Natural killer cell (primary cell): ENCODE measurements around the gene CREM. TPM values are rescaled to one million over a fixed set of nuclear protein-coding genes. Genes with fewer than 3 reads are reported as not detected.

Source experiments
- ATAC-seq, 3 donors: fragments of 150-1000 bp in 2 of 3; fragments of 200-7000 bp in 1 of 3; cut with Tn5 transposase; 1 replicate in 1 of 3; 2 replicates in 2 of 3; pipeline ENCODE4 v1.10.0; 2021; ENCODE audit warnings: mild to moderate bottlenecking in 2 of 3, moderate library complexity in 2 of 3
- DNase-seq, 2 donors: peaks; one replicate each; pipeline versions ENCODE4 v3.0.0 to v3.0.0-alpha.2; 2013 to 2021; ENCODE audit warnings: mixed read lengths in 1 of 2
- H3K27ac ChIP-seq: one replicate; pipeline ENCODE4 v1.5.1; 2013; ENCODE audit warnings: mild to moderate bottlenecking, low read length
- H3K27me3 ChIP-seq: one replicate; pipeline ENCODE4 v1.6.1; 2013; ENCODE audit warnings: low read length; ENCODE audit not compliant: control insufficient read depth, insufficient read depth
- H3K36me3 ChIP-seq: one replicate; pipeline ENCODE4 v1.6.1; 2013; ENCODE audit warnings: low read length; ENCODE audit not compliant: control insufficient read depth, insufficient read depth
- H3K4me1 ChIP-seq: one replicate; pipeline ENCODE4 v1.6.1; 2013; ENCODE audit warnings: low read length; ENCODE audit not compliant: control insufficient read depth, insufficient read depth
- H3K4me3 ChIP-seq: one replicate; pipeline ENCODE4 v1.5.1; 2013; ENCODE audit warnings: low read length
- H3K9me3 ChIP-seq: one replicate; pipeline ENCODE4 v1.6.1; 2013; ENCODE audit warnings: low read length; ENCODE audit not compliant: control insufficient read depth, insufficient read depth
- H3K27ac Mint-ChIP-seq, 2 donors: one replicate each; pipeline ENCODE4 v1.8.0; 2022; ENCODE audit warnings: mild to moderate bottlenecking in 2 of 2, mixed read lengths in 2 of 2, moderate library complexity in 1 of 2
- H3K27me3 Mint-ChIP-seq, 2 donors: one replicate each; pipeline ENCODE4 v1.8.0; 2022; ENCODE audit warnings: low read depth in 2 of 2, mixed read lengths in 2 of 2
- H3K36me3 Mint-ChIP-seq: one replicate; pipeline ENCODE4 v1.8.0; 2022; ENCODE audit warnings: mixed read lengths
- H3K4me1 Mint-ChIP-seq, 2 donors: one replicate each; pipeline ENCODE4 v1.8.0; 2022; ENCODE audit warnings: mixed read lengths in 2 of 2
- H3K4me3 Mint-ChIP-seq: one replicate; pipeline ENCODE4 v1.8.0; 2022; ENCODE audit warnings: mild to moderate bottlenecking, moderate library complexity, mixed read lengths
- H3K9me3 Mint-ChIP-seq, 2 donors: one replicate each; pipeline ENCODE4 v1.8.0; 2022; ENCODE audit warnings: mixed read lengths in 2 of 2
- CTCF ChIP-seq: fragments of 200-600 bp; IDR thresholded peaks from one replicate; pipeline ENCODE4 v1.8.0; 2022; ENCODE audit warnings: antibody characterized with exemption
- WGBS: methylation state at CpG from one replicate; pipeline ENCODE4 v1.1.7; 2013; ENCODE audit warnings: missing lambda C conversion rate; ENCODE audit not compliant: insufficient coverage; 5-methylcytosine and 5-hydroxymethylcytosine counted together
- intact Hi-C: fragments of 100-400 bp; cut with micrococcal nuclease; formaldehyde crosslinking; loops from one replicate; pipeline ENCODE4 v1.14.2; 2022
- total RNA-seq, 4 donors: library from RNA; stranded (reverse); fragments of 120-200 nt in 1 of 4; gene quantifications; one replicate each; pipeline versions ENCODE4 v1.2.3 to v1.2.4, GENCODE V29; 2013 to 2022

The CREM gene
- total RNA-seq, 3 donors from 2014 or later (not counting 1 experiment from before 2014, with no cell fraction given): 48.0 to 64.3 (median 54.6) TPM

- no peaks in the 10 kb centered on the region for H3K9me3 ChIP-seq
- H3K27ac ChIP-seq: no peak overlapping the region
- no peaks in the 10 kb centered on the region for H3K27me3 ChIP-seq
- DNase-seq (no peak), ATAC-seq (no peak)
- Mint-ChIP-seq H3K27ac (no peak overlapping the region), H3K4me1 (no peaks in the 10 kb centered on the region), H3K9me3 (no peaks in the 10 kb centered on the region), H3K27me3 (no peaks in the 10 kb centered on the region), H3K4me3 (no peak overlapping the region), H3K36me3 (no peaks in the 10 kb centered on the region)
- no peak for TF ChIP-seq CTCF
- 96% methylated on average over 3 of the region's 3 CpGs for WGBS
- no peaks in the 10 kb centered on the region for H3K4me1 ChIP-seq
- intact Hi-C loops: no loop called here
- H3K36me3 ChIP-seq: no peaks in the 10 kb centered on the region
- no peak overlapping the region for H3K4me3 ChIP-seq
Measured at GRCh38 chr10:35236739-35237138, 110.1 kb downstream of the CREM start.

- no peaks in the 10 kb centered on the region for H3K36me3 Mint-ChIP-seq
- H3K36me3 ChIP-seq: no peaks in the 10 kb centered on the region
- H3K27me3 ChIP-seq: no peaks in the 10 kb centered on the region
- no peaks in the 10 kb centered on the region for H3K9me3 ChIP-seq
- no peak overlapping the region for H3K4me3 ChIP-seq
- no peak for DNase-seq
- H3K4me1 Mint-ChIP-seq: no peaks in the 10 kb centered on the region
- WGBS: 93% methylated on average over 15 of the region's 15 CpGs
- TF ChIP-seq CTCF: no peak
- H3K27ac ChIP-seq: no peak overlapping the region
- no peak overlapping the region for H3K4me3 Mint-ChIP-seq
- no peak overlapping the region for H3K27ac Mint-ChIP-seq
- ATAC-seq: no peak
- no peaks in the 10 kb centered on the region for H3K27me3 Mint-ChIP-seq
- no peaks in the 10 kb centered on the region for H3K4me1 ChIP-seq
- intact Hi-C loops: no loop called here
- no peaks in the 10 kb centered on the region for H3K9me3 Mint-ChIP-seq
Measured at GRCh38 chr10:35237766-35238512, 111.3 kb downstream of the CREM start.

GRCh38 chr10:35244549-35244948 is 117.9 kb downstream of the CREM start:
- Mint-ChIP-seq H3K36me3 (no peaks in the 10 kb centered on the region), H3K4me1 (no peaks in the 10 kb centered on the region), H3K27ac (no peak overlapping the region)

More at GRCh38 chr10:35244549-35244948, 117.9 kb downstream of the CREM start:
- TF ChIP-seq CTCF: no peak
- peaks cover 3 to 8% of the 10 kb centered on the region in 2 donors for H3K27me3 Mint-ChIP-seq
- Histone ChIP-seq H3K36me3 (no peaks in the 10 kb centered on the region), H3K4me1 (no peaks in the 10 kb centered on the region), H3K9me3 (no peaks in the 10 kb centered on the region), H3K27me3 (no peaks in the 10 kb centered on the region), H3K4me3 (no peak overlapping the region), H3K27ac (no peak overlapping the region)
- intact Hi-C loops: no loop called here
- DNase-seq (no peak), ATAC-seq (no peak)
- H3K4me3 Mint-ChIP-seq: no peak overlapping the region
- H3K9me3 Mint-ChIP-seq: no peaks in the 10 kb centered on the region
- 83% methylated on average over 1 of the region's 2 CpGs for WGBS
